Effector CD8-positive, alpha-beta T cell (primary cell): ENCODE data around the gene PTPN1.
"Not testable (repeated sequence)": the region's sequence is repeated elsewhere in the genome, so short reads cannot be mapped to it uniquely, and the experiment has no call there.

Experiments used
- DNase-seq: peaks from one replicate; lab custom pipeline; 2025; lab: John Stamatoyannopoulos, UW

Gene PTPN1

DNA sequence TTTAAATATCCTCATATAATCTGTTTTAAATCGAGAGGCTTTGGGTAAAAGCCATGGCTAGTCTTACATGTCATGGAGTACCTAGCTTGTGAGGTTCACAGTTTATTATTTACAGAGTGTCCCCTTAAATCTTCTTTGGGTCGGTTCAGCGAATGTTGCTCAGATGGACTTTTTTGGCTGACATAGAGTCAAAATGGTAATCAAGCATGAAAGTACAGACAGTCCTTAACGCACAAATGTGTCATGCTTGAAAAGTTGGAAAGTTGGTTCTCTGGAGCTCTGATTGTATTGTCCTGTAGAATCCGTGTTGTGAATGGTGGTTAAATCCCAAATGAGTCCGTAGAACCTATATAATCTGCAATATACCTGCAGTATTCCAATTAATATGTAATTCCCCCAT, 22.0 kb downstream of the PTPN1 start:
- no peak for DNase-seq

DNA sequence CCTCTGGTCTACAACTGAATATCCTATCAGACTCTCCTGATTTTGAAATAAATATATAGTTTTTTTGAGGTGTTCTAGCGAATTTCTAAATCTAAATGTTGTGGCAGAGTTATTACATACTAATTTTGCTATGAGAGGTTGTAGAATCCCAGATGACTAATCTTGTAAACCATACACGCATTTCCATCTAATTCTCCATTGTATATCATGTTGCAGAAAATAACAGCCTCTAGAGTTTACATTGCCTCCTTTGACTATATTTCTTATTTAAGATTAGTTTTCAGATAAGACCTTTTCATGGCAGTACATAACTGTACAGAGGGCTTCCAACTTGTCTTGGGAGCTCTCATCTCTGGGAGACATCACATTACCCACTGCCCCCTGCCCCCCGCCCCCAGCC, 22.9 kb downstream of the PTPN1 start:
- DNase-seq: no peak

DNA sequence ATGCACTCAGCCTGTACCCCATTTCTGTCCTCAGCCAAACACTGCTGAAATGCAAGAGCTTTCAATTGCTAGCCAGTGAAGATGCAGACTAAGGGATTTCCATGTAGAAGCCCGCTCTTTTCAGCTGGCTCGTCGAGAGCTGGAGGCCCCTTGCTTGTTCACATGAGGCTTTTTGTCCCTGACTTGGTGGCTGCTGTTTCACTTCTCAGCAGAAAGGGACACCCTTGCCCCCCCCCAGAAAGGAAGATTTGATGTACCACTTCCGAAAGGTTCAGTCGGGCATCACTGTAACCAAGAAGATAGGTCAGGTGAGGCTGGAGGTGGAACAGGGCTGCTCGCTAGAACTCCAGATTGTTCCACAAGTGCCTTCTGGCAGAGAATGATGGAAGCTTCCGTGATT, 23.3 kb downstream of the PTPN1 start:
- no peak for DNase-seq

DNA sequence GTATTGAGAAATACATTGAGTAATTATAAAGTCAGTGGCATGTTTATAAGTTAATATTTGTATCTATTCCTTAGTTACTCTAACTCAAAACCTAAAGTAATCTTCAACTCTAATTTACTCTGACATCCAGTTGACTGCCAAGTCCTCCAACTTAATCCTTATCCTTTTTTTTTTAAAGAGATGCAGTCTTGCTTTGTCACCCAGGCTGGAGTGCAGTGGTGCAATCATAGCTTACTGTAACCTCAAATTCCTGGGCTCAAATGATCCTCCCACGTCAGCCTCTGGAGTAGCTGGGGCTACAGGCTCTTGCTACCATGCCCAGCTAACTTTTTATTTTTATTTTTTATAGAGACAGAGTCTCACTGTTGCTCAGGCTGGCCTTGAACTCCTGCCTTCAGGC, 24.4 kb downstream of the PTPN1 start:
- no peak for DNase-seq

DNA sequence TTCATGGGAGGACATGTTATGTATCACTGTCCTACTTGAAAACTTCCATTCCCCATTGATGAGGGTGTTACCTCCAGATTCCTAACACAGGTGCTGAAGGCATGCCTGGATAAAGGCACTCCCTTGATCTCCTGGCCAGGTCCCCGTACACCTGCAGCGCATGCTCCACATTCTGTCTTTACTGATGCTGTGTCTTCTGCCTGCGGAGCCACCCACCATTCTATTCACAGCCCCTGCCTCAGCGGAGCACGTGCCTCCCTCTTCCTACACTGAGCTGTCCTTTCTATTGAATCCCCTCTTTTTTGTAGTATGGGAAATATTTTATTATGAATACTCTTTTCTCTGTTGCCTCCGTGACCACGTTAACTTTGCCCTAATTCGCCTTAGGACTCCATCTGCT, 25.0 kb downstream of the PTPN1 start:
- DNase-seq: no peak

DNA sequence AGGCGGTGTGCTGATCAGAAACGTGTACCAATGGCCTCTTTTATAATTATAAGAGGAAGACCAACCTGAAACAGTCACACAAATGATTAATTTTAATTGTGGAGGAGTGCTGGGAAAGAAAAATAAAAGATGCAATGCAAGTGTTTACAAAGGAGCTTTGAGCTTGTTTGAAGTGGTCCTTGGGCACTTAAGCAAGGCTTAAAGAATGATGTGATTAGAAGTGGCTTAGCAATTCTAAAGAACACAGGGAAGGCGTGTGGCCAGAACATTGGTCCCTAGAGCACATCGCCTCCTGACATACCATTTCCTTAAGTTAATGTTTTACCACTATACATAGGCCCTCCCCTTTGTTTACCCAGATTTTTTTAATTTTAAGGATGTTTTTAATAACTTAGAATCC, 26.1 kb downstream of the PTPN1 start:
- no peak for DNase-seq

DNA sequence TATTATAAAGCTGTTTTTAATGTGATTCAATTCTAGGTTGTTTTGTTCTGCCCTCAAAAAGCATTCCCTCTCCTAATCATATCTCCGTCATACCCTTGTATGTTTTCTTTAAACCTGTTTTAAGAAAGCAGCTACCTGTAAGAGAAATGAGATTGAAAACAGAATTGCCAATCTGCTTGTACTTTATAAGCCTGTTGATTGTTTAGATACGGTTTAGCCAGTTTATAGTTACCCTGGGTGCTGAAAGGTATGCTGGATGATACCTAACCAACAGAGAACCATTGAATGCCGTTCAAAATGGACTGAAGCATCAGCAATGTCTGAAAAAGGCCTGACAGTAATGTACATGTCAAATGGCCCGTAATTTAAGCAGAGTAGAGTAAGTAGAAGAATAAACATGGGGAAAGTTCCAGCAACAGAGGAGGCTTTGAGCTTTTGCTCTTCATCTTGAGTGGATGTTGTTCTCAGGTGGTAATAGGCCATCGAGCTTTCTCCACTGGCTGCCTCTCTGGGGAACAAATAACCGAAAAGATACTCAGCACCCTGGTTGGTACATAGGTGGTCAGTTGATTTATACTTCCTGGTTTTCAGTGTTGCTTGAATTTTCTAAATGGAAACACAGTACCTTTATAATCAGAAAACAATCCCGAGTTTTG, 27.5 kb downstream of the PTPN1 start:
- no peak for DNase-seq

DNA sequence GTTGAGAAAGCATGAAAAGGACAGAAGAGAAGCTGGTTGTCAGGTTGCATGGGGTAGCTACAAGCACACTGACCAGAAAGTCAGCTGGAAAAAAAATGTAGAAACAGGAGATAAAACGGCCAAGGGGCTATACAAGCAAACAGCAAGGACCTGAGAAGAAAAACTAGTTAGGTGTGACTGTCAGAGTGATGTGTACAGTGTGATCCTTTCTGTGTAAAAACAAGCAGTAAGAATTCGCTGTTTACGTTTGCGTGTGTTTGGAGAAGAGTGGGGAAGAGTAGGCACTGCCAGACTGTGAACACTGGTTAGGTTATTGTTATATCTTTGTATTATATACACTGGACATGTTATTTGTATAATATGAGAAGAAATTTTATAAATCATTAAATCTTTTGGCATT, 28.1 kb downstream of the PTPN1 start:
- no peak for DNase-seq

DNA sequence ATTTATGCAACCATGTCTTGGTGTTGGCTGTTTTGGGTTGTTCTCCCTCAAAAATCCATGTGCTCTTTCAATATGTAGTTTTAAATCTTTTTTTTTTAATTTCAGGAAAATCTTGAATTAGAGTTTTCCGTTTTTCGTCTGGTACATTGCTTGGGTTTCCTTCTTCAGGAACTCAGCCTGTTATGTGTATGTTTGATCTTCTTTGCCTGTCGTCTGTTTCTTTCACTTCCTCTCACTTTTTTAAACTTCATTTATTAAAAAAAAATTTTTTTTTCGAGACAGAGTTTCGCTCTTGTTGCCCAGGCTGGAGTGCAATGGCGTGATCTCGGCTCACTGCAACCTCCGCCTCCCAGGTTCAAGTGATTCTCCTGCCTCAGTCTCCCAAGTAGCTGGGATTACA, 29.6 kb downstream of the PTPN1 start:
- not testable (repeated sequence) for DNase-seq

DNA sequence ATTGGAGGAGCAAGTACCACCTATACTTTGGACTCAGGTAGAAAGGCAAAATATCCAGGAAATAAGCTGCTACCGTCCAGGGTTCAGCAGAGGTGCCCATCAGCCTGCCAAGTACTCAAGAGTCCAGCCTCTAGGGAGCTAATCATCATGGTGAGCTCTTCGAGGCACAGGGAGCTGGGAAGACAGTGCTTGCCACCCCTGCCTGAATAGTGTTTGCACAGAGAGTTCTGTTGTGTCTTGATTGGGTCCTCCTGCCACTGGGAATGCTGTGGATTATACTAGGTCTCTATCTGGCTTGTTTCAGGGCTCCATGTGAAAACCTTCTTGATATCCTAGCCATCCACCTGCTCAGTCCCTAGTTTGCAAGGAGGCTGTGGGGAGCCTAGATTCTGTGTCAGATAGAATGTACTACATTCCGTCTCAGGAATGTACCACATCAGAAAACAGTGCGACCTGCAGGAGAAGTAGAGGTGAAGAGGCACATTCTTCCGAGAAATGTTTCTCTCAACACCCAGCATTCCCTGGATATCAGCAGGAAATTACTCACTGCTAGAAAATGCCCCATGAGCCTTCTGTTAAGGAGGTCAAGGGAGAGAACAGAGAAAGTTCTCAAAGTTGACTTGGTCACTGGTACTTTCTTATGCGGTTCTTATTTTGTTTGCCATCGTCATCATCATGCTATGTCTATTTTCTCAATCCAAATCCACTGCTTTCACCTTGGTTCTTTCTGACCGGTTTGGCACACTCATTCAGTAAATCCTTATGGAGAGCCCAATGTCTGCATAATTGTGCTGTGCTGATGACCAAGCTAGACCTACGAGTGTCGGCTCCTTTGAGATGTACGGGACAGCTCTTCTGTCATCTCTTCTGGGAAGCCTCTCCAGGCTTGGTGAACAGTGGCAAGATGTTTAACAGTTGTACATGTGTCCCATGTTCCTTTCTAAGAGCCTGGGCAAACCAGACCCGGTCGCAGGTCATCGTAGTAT, 30.7 kb downstream of the PTPN1 start:
- DNase-seq: no peak

DNA sequence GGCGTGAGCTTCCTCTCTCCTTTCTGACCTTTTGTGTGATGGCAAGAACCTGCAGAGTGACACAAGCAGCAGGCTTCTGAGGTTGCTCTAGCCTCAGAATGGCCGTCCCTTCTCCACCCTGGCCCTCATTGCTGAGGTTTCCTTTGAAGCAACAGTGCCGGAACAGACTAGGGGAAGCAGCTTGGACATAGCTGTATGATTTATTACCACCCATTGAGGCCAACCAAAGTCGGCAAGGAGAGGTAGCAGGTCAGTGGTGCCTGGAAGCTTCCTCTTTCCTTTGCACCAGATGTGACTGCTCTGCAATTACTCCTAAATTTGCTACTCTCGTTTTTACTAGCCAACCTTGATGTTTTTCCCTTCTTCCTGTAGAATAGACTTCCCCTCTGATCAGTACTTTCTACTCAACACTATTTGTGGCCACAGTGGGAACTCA, 31.4 kb downstream of the PTPN1 start:
- DNase-seq: no peak

DNA sequence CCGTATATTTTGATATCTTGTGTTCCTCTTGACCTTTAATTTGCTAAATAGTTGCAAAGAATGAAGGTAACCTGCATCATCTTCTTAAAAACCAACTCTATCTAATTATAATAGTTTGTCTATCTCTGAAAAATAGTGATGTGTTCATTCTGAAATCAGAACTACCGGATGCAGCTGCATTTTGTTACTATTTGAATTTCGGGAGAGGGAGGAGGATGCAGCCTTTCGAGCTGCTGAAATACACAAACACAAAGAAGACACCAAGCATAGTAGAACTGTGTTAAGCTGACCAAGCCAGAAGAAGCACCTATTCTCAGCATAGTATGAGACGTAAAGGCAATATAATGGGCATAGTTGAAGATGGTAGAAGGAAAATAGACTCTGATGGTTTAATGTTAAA, 33.1 kb downstream of the PTPN1 start:
- DNase-seq: no peak

DNA sequence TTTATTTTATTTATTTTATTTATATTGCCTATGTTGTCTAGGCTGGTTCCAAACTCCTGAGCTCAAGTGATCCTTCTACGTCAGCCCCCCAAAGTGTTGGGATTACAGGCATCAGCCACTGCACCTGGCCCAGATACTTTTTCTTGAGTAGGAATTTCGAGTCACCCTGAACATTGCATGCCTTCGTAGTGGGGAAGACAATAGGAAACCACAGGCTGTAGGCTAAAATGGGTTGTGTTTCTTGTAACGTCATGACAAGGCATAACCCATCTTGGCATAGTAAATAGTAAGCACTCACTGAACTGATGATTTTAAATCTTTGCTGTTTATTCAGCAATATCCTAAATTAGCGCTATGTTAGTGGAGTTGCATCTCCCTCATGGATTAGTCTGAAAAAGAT, 34.9 kb downstream of the PTPN1 start:
- DNase-seq: no peak

DNA sequence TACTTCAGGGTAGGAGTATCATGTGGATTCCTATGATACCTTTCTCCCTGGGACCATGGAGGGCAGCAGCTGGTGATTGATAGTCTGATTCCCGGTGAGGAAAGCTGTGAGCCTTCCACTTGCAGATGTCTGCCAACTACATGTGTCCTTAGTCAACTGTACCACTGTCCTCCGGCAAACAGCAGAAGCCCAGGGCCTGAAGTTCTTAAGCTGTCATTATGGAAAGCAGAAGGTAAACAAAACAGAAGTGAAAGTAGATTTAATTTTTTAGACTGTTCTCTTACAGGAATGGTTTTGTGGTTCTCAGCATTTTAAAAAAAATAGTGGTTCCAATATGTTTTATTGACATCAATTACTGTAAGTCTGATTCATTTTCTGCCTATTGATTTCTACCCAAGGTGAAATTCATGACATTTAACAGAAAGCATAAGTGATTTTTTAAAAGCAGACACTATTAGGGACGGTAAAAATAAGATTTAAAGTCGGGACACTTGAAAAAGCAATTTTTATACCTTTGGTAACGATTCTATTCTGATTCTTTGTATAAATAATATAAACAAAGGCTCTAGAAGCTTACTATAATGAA, 36.6 kb downstream of the PTPN1 start:
- DNase-seq: no peak

DNA sequence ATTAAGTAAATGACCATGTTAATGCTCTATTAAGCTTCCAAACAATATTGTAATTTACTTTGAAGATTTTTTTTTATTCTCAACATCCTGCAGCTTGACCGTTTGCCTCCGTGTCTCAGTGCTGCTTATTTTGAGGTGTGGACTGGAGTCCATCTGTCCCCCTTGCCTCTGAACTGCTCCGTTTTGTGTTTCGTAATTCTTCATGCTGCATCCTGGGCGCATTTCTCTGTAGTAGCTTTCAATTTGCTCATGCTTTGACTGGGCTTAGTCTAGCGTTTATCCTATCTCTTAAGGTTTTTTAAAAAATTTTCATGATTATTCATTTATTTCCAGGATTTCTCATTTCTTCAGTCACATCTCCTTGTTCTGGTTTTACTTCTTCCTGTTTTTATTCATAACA, 37.8 kb downstream of the PTPN1 start:
- DNase-seq: no peak

DNA sequence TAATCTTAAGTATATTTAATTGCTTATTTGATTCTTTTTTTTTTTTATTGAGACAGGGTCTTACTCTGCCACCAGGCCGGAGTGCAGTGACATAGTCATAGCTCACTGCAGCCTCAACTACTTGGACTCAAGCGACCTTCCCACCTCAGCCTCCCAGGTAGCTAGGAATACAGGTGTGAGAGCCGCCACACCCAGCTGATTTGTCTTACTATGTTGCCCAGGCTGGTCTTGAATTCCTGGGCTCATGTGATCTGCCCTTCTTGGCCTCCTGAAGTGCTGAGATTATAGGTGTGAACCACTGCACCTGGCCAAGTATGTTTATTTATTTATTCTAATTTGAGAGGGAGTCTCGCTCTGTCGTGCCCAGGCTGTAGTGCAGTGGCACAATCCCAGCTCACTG, 38.2 kb downstream of the PTPN1 start:
- DNase-seq: no peak

DNA sequence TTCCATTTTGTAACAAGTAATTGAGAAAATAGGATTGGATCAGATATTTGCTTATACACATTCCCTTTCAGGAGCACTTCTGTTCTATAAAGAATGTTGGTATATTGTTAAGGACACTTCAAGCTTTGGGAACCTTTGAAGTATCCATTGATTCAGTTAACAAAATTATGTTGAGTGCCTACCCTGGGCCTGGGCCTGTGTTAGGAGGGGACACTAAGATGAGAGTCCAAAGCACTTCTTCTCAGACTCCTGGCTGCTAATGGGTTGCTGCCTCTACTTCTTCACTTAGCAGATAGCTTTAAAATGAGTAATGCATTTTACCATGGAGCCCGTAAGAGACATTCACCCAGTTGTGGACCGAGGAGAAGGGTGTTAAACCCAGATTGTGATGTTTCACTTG, 40.3 kb downstream of the PTPN1 start:
- DNase-seq: no peak

DNA sequence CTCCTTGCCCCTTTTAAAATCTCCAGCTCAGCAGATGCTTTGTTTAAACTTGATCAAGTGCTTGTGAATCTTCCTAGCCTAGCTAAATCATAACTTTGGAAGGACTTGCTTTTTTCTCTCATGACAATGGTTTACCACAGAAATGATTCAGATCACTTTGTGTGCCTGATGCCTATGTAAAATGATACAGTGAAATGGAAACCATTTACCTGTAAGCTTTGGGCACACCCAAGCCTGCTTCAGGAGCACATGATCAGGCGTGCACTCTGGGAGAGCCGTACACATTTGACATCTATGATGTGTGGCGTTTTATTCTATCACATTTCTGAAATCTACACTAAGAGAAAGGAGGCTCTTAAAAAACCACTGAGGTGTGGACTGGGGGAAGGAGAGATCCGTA, 41.1 kb downstream of the PTPN1 start:
- no peak for DNase-seq

DNA sequence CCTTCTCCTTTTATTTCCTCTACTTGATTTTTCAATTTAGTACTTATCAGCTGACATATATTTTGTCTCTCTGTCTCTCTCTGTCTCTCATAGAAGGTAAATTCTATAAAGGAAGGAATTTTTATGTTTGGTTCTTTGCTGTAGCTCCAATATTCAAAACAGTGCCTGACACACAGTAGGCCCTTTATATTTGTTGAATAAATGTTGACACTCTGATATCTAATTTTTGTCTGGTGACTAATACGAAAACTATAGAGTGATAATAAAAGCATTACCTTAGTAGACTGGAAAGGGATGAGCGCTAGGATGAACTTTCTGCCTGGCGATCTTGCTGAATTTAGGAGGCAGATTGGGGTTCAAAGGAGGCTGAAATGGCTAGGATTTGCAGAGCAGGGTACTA, 42.8 kb downstream of the PTPN1 start:
- no peak for DNase-seq

DNA sequence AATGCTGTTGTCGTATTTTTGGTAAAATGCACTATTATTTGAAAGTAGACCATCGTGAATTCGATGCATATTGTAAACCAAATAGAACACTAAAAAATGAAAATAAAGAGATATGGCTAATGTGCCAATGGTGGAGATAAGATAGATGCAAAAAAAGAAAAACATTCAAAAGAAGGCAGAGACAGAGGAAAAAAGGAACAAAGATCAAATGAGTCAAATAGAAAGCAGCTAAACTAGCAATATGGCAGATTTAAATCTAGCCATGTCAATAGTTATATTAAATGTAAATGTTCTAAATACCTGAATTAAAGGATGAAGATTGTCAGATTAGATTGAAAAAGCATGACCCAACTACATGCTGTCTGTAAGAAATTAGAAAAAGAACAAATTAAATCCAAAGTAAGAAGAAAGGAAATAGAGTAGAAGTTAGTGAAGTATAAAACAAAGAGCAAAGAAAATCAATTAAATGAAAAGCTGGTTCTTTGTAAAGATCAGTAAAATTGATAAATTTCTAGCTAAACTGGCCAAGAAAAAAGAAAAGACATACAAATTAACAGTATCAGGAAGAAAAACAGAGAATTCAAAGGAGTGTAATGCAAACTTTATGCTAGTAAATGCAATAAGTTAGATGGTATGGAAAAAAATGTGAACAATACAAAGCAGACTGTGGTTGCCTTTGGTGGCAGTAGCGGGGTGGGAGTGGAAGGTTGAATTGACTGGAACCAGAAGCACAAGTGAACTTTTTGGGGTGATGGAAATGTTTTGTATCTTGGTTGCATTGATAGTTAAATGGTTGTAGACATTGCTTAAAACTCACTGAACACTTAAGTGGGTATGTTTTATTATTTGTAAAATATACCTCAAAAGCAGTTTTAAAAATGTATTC, 44.8 kb downstream of the PTPN1 start:
- no peak for DNase-seq

DNA sequence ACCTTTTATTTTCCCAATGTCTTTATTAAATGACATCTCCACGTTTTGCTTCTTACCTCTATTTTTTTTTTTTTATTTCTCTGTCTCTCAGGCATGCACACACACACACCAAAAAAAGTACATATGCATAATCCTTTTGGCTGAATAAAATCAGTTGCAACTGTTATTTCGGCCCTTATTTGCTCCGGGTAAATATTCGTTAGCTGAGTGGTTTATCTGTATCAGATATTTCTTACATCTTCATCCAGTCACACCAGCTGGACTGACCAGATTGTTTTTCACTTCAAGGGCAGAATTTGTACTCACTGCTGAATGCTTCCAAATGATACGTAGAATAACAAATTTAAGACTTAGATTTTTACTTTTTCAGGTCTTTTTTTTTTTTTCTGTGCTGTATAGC, 45.5 kb downstream of the PTPN1 start:
- no peak for DNase-seq

DNA sequence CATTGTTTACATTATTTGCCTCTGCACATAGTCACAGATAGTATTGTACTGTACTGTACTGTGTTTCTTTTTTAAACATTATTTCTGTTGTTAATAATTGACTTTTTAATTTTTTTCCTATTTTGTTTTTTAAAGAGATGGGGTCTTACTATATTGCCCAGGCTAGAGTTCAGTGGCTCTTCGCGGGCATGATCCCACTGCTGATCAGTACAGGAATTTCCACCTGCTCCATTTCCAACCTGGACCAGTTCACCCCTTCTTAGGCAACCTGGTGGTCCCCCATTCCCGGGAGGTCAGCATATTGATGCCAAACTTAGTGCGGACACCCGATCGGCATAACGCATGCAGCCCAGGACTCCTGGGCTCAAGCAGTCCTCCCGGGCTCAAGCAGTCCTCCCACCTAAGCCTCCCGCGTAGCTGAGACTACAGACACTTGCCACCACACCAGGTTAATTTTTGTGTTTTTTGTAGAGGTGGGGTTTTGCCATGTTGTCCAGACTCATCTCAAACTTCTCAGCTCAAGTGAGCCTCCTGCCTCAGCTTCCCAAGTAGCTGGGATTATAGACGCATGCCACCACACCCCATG, 47.5 kb downstream of the PTPN1 start:
- no peak for DNase-seq
